NCI-H774 (cell line): ENCODE results near the gene EHD4.

Source experiments
- DNase-seq: peaks from one replicate; lab custom pipeline; 2025; lab: John Stamatoyannopoulos, UW

The EHD4 gene

GRCh38 chr15:41895957-41896356 is 76.4 kb downstream of the EHD4 start:
- no peak for DNase-seq

- no peak for DNase-seq
These were observed 76.9 kb downstream of the EHD4 start for GRCh38 chr15:41895491-41895890.

GRCh38 chr15:41894791-41895463 is 77.4 kb downstream of the EHD4 start:
- DNase-seq = no peak

- no peak for DNase-seq
These were observed 78.0 kb downstream of the EHD4 start for GRCh38 chr15:41894251-41894790.

GRCh38 chr15:41893422-41894250 is 78.7 kb downstream of the EHD4 start, which contains the start of gene SPTBN5:
Gene SPTBN5 (minus strand): TSS chr15:41894053. CDS start chr15:41893497, 556 bp downstream.
- DNase-seq = no peak

GRCh38 chr15:41892621-41893421 is 79.5 kb downstream of the EHD4 start:
- DNase-seq = peak; percentile 66

GRCh38 chr15:41891946-41892345 is 80.4 kb downstream of the EHD4 start:
- DNase-seq = peak; percentile 92

GRCh38 chr15:41891226-41891625 is 81.1 kb downstream of the EHD4 start:
- DNase-seq = peak; percentile 19

- DNase-seq = no peak
These were observed 82.2 kb downstream of the EHD4 start for GRCh38 chr15:41890050-41890690.

- DNase-seq = no peak
These were observed 83.6 kb downstream of the EHD4 start for GRCh38 chr15:41888662-41889253.

GRCh38 chr15:41887893-41888292 is 84.5 kb downstream of the EHD4 start:
- DNase-seq = no peak

- no peak for DNase-seq
These were observed 85.2 kb downstream of the EHD4 start for GRCh38 chr15:41887161-41887560.

- no peak for DNase-seq
These were observed 85.6 kb downstream of the EHD4 start for GRCh38 chr15:41886741-41887140.

GRCh38 chr15:41885841-41886240 is 86.5 kb downstream of the EHD4 start:
- no peak for DNase-seq

- DNase-seq = no peak
These were observed 87.0 kb downstream of the EHD4 start for GRCh38 chr15:41885321-41885720.

GRCh38 chr15:41884458-41884857 is 87.9 kb downstream of the EHD4 start:
- no peak for DNase-seq

GRCh38 chr15:41883484-41883825 is 88.9 kb downstream of the EHD4 start:
- no peak for DNase-seq

GRCh38 chr15:41882689-41883483 is 89.5 kb downstream of the EHD4 start:
- no peak for DNase-seq

GRCh38 chr15:41881920-41882688 is 90.3 kb downstream of the EHD4 start:
- no peak for DNase-seq

- DNase-seq = no peak
These were observed 90.8 kb downstream of the EHD4 start for GRCh38 chr15:41881550-41881919.
